GM19395 (cell line): ENCODE results near the gene CYP4B1.
"Not testable (repeated sequence)": the region's sequence is repeated elsewhere in the genome, so short reads cannot be mapped to it uniquely, and the experiment has no call there.

Source experiments
- ATAC-seq: cut with Tn5 transposase; IDR thresholded peaks from one replicate; pipeline ENCODE4 v1.9.1; 2021; ENCODE audit warnings: mild to moderate bottlenecking, moderate library complexity; ENCODE audit not compliant: unreplicated experiment

CYP4B1 gene

DNA sequence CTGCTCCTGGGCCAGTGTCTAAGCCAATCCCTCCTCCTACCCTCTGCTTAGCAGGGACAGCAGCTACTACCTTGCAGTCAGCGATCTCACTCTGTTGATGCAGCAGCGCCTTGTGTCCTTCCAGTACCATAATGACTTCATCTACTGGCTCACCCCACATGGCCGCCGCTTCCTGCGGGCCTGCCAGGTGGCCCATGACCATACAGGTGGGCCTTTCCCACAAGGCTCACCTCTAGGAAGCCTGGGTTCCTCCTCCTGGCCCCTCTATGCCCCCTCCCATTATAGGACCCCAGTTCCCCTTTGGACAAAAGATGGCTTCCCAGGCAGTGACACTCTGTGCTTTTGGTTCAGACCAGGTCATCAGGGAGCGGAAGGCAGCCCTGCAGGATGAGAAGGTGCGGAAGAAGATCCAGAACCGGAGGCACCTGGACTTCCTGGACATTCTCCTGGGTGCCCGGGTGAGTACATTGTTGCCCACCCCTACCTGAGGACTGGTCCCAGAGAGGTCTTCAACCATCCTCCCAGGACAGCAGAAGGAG lies 15.1 kb downstream of the CYP4B1 start:
- ATAC-seq: no peak

DNA sequence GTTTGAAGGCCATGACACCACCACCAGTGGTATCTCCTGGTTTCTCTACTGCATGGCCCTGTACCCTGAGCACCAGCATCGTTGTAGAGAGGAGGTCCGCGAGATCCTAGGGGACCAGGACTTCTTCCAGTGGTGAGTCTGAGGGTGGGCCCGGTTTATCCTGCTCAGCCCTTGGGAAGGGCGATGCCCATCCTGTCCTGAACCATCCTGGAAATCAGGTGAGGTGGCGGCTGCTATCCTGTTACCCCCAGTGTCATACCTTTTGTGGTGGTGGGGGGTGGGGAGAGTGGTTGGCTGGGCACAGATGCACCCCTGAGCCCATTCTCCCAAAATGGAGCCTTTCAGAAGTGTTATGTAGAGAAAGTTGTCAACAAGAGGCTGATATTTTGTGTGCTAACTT lies 16.3 kb downstream of the CYP4B1 start:
- ATAC-seq: no peak

DNA sequence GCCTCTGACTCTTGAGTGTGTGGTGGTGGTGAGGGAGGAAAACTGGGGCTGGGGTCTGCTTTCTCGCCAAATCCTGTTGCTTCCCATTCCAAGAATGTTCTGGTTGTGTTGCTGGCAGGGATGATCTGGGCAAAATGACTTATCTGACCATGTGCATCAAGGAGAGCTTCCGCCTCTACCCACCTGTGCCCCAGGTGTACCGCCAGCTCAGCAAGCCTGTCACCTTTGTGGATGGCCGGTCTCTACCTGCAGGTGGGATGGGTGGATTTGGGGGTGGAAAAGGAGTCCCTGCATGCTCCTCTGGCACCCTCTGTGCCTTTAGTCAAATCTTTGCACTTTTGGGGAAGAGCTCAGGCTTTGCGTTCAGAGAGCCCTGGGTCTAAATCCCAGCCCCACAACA lies 18.1 kb downstream of the CYP4B1 start:
- no peak for ATAC-seq

DNA sequence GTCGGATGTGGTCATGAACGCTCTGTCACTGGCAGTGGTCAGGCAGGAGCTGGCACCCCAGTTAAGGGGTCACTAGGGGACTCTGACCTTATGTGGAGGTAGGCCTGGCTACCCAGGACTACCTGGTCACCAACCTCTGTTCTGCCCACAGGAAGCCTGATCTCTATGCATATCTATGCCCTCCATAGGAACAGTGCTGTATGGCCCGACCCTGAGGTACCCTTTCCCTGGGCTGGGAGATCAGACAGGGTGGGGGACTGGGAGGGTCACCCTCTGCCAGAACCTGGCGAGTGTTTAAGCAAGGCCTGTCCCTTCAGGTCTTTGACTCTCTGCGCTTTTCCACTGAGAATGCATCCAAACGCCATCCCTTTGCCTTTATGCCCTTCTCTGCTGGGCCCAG lies 19.0 kb downstream of the CYP4B1 start:
- no peak for ATAC-seq

DNA sequence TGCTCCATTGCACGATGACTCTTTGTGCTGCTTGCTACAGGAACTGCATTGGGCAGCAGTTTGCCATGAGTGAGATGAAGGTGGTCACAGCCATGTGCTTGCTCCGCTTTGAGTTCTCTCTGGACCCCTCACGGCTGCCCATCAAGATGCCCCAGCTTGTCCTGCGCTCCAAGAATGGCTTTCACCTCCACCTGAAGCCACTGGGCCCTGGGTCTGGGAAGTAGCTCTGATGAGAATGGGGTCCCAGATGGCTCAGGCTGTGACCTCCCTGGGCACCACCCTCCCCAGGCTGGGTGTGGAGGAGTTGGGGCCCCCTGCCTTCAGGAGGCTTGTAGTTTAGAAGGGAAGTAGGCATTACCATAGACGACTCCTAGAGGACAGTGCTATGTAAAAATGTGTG lies 19.7 kb downstream of the CYP4B1 start:
- no peak for ATAC-seq

DNA sequence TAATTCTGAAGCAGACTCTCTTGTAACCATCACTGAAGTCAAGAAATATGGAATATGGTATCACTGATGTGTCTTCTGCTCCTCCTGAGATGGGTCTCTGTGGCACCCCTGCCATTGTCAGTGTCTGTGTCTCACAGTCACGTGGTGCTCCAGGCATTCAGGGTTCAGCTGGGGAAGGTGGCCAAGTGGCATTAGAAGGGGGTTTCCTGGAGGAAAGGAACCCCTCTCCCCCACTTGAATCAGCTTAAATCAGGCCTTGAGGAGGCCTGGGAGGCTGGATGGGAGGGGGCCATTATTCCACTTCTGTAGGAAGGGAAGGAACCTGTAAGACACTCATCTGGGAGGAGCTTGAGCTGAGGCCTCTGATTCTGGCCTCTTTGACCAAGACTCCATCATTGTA lies 20.5 kb downstream of the CYP4B1 start:
- no peak for ATAC-seq

DNA sequence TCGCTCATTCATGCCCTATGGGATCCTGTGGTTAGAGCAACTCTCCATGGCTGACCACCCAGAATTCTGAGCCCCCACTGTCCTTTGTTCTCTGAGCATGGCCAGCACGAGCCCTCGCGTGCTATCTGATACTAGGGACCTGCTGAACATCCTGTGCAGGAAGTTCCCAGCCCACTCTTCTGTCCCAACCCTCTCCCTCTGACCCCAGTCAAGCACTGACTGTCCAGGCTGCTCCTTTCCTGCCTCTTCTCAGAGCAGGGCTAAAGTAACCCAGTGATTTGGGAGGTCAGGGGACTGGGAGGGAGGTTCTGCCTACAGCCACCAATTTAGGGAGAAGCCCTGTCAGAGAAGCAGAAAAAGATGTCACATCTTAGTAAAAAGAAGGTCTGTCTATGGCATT lies 21.2 kb downstream of the CYP4B1 start:
- no peak for ATAC-seq

DNA sequence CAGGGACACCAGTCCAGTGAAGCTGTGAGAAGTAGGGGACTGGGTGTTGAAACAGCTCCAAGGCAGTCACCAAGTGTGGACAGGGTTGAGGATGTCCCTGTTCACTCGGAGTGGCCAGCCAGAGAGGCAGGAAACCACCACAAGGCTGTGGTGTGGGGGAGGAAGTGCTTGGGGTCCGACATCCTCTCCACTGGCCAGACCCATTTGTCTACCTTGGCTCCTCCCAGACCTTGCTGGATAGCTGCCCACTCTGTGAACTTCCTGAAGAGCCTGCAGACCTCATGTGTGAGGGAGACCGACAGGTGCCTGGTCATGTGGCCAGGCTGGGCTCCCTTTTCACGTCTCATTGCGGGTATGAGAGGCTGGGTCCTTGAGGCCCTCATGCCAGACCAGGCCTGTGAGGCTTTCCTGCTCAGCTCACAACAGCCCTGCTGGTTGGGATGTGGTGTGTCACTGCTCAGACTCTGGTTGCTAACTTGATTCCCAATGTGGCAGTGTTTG lies 21.8 kb downstream of the CYP4B1 start:
- no peak for ATAC-seq

DNA sequence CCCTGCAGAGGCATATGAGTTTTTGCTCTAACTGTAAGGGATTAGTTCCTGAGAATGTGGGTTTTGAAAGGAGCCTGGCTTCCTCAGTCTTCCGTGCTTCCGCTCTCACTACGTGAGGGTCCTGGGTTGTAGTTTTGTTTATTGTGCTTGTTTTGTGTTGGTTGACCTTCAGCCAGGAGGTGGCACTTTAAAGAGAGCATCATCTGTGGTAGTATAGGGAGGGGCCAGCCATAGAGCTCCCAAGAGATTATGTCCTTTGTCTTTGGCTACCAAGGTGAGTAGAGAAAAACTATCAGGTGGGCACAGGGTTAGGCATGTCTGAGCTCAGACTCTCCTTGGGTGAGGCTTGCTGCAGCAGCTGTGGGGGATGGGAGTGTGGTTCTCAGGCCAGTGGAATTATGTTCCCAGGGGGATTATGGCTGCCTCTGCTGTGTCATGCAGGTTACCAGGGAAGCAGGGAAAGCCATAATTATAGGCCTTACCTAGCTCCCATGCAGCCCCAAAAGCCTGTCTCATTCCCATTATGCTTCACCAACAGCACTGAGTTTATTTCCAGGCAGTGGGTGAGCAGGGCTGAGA lies 23.5 kb downstream of the CYP4B1 start:
- no peak for ATAC-seq

DNA sequence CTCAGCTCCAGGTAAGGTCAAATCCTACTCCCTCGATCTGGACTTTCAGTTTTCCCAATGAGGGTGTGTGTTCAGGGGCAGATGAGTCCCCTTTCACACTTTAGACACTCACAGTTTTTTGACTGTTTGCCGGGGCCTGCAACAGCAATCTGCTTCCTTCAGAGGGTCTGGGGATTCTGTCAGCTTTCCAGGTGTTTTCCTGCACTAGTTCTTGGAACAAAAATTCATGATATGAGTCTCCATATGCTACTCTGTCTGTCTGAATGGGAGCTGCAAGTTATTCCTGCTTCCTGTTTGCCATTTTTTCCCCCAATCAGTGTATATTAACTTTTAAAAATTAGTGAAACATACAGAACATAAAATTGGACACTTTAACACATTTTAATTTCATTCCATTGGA lies 24.3 kb downstream of the CYP4B1 start:
- ATAC-seq: no peak

DNA sequence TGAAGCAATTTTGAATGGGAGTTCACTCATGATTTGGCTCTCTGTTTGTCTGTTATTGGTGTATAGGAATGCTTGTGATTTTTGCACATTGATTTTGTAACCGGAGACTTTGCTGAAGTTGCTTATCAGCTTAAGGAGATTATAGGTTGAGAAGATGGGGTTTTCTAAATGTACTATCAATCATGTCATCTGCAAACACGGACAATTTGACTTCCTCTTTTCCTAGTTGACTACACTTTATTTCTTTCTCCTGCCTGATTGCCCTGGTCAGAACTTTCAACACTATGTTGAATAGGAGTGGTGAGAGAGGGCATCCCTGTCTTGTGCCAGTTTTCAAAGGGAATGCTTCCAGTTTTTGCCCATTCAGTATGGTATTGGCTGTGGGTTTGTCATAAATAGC lies 28.0 kb downstream of the CYP4B1 start:
- ATAC-seq: not testable (repeated sequence)

DNA sequence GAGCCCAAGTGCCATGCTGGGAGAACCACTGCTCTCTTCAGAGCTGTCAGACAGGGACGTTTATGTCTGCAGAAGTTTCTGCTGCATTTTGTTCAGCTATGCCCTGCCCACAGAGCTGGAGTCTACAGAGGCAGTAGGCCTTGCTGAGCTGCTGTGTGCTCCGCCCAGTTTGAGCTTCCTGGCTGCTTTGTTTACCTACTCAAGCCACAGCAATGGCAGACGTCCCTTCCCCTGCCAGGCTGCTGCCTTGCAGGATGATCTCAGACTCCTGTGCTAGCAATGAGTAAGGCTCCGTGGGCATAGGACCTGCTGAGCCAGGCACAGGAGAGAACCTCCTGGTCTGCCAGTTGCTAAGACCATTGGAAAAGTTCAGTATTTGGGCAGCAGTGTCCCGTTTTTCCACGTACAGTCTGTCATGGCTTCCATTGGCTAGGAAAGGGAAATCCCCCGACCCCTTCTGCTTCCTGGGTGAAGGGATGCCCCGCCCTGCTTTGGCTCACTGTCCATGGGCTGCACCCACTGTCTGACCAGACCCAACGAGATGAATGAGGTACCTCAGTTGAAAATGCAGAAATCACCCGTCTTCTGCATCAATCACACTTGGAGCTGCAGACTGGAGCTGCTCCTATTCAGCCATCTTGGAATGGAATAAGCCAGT lies 31.9 kb downstream of the CYP4B1 start:
- no peak for ATAC-seq

DNA sequence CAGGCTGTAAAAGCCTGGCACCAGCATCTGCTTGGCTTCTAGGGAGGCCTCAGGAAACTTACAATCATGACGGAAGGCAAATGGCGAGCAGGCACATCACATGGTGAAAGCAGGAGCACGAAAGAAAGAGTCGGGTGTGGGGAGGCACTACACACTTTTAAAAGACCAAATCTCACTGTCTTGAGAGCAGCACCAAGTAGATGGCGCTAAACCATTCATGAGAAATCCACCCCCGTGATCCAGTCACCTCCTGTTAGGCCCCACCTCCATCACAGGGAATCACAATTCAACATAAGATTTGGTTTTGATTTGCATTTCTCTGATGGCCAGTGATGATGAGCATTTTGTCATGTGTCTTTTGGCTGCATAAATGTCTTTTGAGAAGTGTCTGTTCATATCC lies 36.6 kb downstream of the CYP4B1 start:
- ATAC-seq: not testable (repeated sequence)

DNA sequence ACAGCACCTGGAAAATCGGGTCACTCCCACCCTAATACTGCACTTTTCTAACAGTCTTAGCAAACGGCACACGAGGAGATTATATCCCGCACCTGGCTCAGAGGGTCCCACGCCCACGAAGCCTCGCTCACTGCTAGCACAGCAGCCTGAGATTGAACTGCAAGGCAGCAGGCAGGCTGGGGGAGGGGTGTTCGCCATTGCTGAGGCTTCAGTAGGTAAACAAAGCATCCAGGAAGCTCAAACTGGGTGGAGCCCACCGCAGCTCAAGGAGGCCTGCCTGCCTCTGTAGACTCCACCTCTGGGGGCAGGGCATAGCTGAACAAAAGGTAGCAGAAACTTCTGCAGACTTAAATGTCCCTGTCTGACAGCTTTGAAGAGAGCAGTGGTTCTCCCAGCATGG lies 47.5 kb downstream of the CYP4B1 start:
- not testable (repeated sequence) for ATAC-seq

DNA sequence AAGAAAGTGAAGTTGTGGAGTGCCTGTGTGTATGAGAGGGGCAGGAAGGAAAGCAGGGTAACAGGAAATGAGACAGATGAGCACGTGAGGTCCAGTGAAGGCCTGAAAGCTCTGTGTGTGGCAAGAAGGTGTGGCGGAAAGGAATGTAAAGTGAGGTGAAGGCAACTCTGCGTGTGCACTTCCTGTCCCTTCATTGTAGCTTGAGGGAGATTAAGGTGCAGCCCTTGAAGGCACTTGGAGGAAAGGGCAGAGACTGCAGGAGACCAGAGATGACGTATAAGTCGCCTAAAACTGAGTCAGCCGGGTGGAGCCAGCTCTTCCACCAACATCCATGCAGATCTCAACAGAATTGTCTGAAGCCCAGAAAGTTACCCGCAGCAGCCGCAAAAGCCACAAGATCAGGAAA lies 58.8 kb downstream of the CYP4B1 start:
- not testable (repeated sequence) for ATAC-seq

DNA sequence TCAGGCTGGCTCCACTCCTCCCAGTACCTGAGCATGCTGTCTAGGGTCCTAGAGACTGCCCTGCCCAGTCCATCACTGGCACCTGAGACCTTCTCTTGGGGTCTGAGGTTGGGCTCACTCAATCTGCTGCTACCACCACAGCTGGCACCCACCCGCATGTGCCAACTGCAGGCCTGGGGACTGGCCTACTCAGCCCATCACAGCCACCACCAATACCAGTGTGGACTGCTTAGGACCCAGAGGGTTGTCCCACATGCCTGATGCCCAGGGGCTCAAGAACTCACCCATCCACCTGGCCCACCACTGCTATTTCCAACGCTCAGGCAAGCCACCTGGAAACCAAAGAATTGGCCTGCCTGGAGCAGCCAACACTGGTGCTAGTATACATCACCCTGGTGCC lies 63.5 kb downstream of the CYP4B1 start:
- ATAC-seq: no peak
